Urinary bladder (tissue), 4 donors: Measurements from ENCODE around the gene ST6GALNAC2. TPM values are rescaled to one million over a fixed set of nuclear protein-coding genes. Genes with fewer than 3 reads are reported as not detected.
A peak's percentile ranks its signal among the peaks of the same experiment; 100 is the strongest.

Experiments used
- DNase-seq: peaks from one replicate; pipeline ENCODE4 v3.0.0-alpha.2; 2015; ENCODE audit errors: extremely low spot score
- H3K27ac ChIP-seq: one replicate; pipeline ENCODE4 v1.5.1; 2013; ENCODE audit warnings: low read depth, mild to moderate bottlenecking, moderate library complexity
- H3K36me3 ChIP-seq: one replicate; pipeline ENCODE4 v1.6.1; 2013; ENCODE audit warnings: mild to moderate bottlenecking, moderate library complexity; ENCODE audit not compliant: insufficient read depth
- H3K4me1 ChIP-seq: one replicate; pipeline ENCODE4 v1.6.1; 2013; ENCODE audit warnings: mild to moderate bottlenecking, moderate library complexity; ENCODE audit not compliant: insufficient read depth
- H3K4me3 ChIP-seq: one replicate; pipeline ENCODE4 v1.5.1; 2013; ENCODE audit warnings: low read depth, low read length
- WGBS: extraction: QIAGEN DNeasy Blood & Tissue Kit; methylation state at CpG from one replicate; pipeline ENCODE4 v1.1.7; 2013; 5-methylcytosine and 5-hydroxymethylcytosine counted together
- polyA plus RNA-seq: library from polyadenylated mRNA; stranded (reverse); fragments of 200-250 nt; gene quantifications from one replicate; pipeline ENCODE4 v1.2.3, GENCODE V29; 2013
- total RNA-seq: library from RNA; depleted of rRNA; stranded (reverse); fragments of >200 nt; gene quantifications from one replicate; pipeline ENCODE4 v1.2.3, GENCODE V29; 2014
- donor health status: healthy with polysubstance abuse.
- donor health status: healthy.

The ST6GALNAC2 gene
- total and polyA plus RNA-seq, 2 donors = 7.6 to 10.3 TPM

DNA sequence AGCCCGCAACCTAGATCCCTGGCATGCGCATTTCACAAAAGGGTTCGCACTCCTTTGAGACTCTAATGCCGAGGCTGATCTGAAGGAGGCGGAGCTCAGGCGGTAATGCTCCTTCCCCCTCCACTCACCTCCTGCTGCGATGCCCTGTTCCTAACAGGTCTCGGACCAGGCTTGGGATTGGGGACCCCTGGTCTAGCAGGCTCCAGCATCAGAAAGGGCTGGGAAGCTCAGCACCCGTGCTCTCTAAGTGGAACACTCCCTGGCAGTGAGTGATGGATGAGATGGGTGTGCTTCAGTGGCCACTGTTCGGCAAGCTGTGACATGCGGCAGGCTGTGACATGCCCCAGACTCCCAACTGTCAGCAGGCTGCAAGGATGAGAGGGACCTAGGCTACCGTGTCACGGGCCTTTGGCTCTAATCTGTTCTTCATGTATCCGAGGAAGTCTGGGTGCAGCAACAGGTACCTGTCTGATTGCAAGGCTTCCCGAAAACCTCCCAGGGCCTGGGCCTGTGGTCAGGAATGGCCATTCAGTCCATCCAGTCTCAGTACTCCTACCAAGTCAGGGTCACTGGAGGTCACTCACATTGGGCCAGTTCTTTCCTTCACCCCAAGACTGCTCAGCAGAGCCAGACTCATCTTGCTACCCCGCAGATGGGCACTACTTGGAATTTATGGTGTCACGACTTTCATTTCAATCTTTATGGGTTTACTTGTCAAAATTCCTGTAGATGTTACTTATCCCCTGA is 1.3 kb upstream of the ST6GALNAC2 start:
- 34% methylated on average over 17 of the region's 17 CpGs for WGBS
- H3K27ac ChIP-seq = no peak overlapping the region
- no peak overlapping the region for H3K4me3 ChIP-seq

DNA sequence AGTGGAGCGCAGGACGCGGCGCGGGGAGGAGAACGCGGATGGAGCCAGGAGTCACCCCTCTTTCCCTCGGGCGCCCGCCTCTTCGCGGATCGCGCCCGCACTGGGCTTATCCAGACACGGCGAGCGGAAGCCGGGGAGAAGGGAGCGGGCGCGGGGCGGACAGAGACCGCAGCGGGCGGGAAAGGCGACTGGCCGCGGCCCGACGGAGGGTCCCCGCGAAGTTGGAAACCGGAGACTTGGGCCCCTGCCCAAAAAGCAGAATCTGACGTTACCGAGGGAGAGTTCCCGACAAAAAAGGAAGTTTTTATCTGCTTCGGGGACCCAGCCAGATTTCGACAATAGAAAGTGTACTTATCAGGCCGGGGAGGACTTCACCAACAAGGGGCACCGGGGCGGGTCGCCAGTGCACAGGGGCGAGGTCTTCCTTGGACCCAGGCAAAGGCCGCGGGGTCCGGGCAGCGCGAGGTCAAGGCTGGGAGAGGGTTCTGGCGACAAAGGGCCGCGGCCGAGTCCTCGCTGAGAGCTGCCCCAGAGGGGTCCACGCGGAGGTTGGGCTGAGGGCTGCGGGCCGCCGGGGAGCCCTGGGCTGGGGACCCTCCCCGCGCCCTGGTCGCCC is 519 bp downstream of the ST6GALNAC2 start:
- no peak for DNase-seq
- Histone ChIP-seq H3K4me3 (peak overlapping the region; percentile 57), H3K4me1 (no peaks in the 10 kb centered on the region), H3K27ac (peak overlapping the region; percentile 85), H3K36me3 (no peaks in the 10 kb centered on the region)
- WGBS = under 1% methylated on average over 62 of the region's 62 CpGs

More for the DNA sequence above, 1.3 kb upstream of the ST6GALNAC2 start:
- no peaks in the 10 kb centered on the region for H3K4me1 ChIP-seq
- DNase-seq = no peak
- no peaks in the 10 kb centered on the region for H3K36me3 ChIP-seq

DNA sequence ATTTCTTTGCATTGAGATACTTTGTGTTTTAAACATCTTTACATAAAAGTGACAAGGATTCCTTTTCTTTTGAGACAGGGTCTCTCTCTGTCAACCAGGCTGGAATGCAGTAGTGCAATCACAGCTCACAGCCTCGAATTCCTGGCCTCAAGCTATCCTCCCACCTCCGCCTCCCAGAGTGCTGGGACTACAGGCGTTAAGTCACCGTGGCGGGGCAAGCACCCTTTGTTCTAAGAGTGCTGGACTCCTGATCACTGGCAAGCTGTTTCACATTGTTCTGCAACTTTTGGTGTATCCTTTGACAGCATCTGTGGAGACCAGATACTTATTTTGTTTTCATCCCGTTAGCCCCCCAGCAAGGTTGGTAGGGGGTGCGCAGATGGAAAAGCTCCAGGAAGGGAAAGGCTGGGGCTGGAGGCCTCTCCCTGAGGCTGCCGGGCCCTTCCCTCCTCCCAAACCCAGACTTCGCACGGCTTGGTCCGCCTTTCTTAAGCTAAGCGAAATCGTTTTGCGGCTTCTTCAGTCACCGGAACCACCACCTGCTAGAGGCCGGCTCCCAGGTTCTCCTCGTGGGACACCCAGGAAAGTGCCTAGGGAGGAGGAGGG is 1.1 kb downstream of the ST6GALNAC2 start:
- no peak for DNase-seq
- Histone ChIP-seq H3K27ac (peak overlapping the region; percentile 42), H3K4me1 (no peaks in the 10 kb centered on the region), H3K4me3 (peak overlapping the region; percentile 57), H3K36me3 (no peaks in the 10 kb centered on the region)
- 22% methylated on average over 17 of the region's 17 CpGs for WGBS

DNA sequence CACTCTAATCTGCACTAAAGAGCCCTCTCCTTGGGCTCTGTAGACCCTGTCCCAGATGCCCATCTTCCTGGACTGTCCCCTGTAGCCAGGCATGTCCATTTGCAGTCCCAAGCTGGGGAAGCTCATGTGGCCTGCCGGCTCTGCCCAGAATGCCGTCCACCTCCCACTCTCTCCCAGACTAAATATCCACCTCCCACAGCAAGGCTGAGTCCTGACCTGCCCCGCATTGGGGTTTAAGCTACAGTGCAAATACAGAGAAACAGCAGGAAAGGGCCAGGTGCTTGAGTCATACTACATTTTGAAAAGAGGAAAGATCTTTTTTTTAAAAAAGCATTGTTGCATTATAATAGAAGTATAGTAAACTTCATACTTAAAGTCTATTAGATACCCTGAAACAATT is 3.0 kb downstream of the ST6GALNAC2 start:
- H3K27ac ChIP-seq = no peak overlapping the region
- H3K4me3 ChIP-seq = no peak overlapping the region
- DNase-seq = no peak
- H3K4me1 ChIP-seq = no peaks in the 10 kb centered on the region
- WGBS = 28% methylated on average over 3 of the region's 3 CpGs
- no peaks in the 10 kb centered on the region for H3K36me3 ChIP-seq

DNA sequence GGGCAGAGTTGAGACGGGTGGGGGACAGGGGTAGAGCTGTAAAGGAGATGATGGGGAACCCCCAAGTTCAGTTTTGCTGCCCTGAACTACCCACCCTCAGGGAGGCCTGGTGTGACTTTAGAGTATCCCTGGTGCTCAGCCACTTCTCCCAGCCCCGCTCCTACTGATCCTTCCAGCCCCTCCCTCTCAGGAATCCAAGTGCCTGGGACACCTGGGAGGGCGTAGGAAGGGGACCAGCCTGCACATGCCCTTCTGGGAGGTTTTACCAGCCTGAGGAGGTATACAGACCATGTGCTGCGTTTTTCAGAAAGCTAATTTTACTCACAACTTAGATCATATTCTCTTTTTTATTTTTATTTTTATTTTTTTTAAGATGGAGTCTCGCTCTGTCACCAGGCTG is 4.1 kb downstream of the ST6GALNAC2 start:
- DNase-seq = no peak
- no peak overlapping the region for H3K4me3 ChIP-seq
- H3K36me3 ChIP-seq = no peaks in the 10 kb centered on the region
- no peak overlapping the region for H3K27ac ChIP-seq
- WGBS = 80% methylated on average over 5 of the region's 5 CpGs
- no peaks in the 10 kb centered on the region for H3K4me1 ChIP-seq

DNA sequence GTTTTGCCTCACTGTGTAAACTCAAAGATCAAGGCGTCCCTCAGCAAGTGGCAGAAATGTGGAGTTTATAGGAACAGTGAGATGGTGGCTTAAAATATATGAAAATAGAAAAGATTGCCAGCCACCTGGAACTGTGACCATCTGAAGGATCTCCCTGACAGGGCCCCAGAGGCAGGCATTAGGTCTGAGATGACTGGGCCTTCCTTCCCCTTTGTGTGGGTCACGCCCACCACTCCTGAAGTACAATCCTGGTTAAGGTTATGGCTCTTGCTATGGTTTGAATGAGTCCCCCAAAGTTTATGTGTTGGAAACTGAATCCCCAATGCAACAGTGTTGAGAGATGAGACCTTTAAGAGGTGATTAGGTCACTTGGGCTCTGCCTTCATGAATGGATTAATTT is 6.4 kb downstream of the ST6GALNAC2 start:
- Histone ChIP-seq H3K36me3 (no peaks in the 10 kb centered on the region), H3K4me3 (no peak overlapping the region)
- 93% methylated on average over 2 of the region's 2 CpGs for WGBS

DNA sequence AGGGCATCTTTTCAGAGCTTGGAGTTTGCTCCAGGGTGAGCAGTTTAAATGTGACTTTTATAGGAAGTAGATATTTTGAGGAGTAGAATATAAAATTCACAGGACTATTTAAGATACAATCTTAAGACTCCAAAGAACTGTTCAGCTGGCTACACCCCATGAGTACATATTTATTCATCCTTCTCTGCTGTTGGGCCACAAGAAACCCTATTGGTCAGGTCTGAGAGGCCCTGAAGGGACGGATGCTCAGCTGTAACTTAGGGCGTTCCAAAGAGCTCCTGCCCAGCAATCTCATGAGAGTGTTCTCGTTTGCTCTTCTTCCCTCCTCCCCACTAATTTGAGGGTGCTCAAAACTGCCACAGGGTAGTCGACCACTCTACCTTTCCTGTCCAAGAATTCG is 7.3 kb downstream of the ST6GALNAC2 start:
- Histone ChIP-seq H3K36me3 (no peaks in the 10 kb centered on the region), H3K27ac (no peak overlapping the region), H3K4me3 (no peak overlapping the region), H3K4me1 (no peaks in the 10 kb centered on the region)
- DNase-seq = no peak
- 69% methylated on average over 5 of the region's 5 CpGs for WGBS

More for the DNA sequence above, 6.4 kb downstream of the ST6GALNAC2 start:
- H3K27ac ChIP-seq = no peak overlapping the region
- no peak for DNase-seq
- no peaks in the 10 kb centered on the region for H3K4me1 ChIP-seq

DNA sequence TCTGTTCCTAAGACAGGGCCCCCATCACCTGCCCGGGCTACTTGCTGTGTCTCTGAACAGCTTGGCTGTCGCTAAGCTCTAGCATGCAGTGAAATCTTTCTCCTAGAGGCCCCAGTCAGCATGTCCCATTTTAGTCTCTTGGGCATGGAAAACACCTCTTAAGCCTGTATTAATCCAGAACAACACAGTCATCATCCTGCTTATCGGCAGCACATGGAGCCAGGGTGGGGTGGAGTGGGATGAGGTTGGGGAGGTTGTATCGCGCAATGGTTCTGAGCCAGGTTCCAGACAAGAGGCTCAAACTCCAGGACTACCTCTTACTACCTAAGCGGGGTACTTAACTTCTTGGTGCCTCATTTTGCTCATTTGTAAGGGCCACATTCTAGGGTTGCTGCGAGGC is 7.8 kb downstream of the ST6GALNAC2 start:
- no peaks in the 10 kb centered on the region for H3K36me3 ChIP-seq
- H3K4me3 ChIP-seq = no peak overlapping the region
- 92% methylated on average over 7 of the region's 7 CpGs for WGBS
- H3K27ac ChIP-seq = no peak overlapping the region
- no peak for DNase-seq
- no peaks in the 10 kb centered on the region for H3K4me1 ChIP-seq

DNA sequence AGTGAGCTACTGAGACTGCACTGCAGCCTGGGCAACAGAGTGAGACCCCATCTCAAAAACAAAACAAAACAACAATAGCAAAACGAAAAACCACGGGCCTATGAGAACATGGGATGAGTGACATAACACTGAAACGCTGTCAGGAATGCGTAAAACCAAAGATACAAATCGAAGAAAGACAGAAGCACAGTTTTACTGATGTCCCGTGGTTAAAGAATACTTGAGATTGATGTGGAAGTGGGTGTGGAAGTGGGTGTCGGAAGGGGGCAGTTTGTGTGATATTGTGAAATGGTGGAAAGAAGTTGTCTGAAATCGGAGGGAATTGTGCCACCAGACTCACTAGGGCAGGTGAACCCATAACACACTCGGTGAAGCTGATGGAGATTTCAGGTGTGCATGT is 9.5 kb downstream of the ST6GALNAC2 start:
- Histone ChIP-seq H3K4me3 (no peak overlapping the region), H3K4me1 (no peaks in the 10 kb centered on the region), H3K36me3 (no peaks in the 10 kb centered on the region), H3K27ac (no peak overlapping the region)
- 91% methylated on average over 9 of the region's 9 CpGs for WGBS
- no peak for DNase-seq

DNA sequence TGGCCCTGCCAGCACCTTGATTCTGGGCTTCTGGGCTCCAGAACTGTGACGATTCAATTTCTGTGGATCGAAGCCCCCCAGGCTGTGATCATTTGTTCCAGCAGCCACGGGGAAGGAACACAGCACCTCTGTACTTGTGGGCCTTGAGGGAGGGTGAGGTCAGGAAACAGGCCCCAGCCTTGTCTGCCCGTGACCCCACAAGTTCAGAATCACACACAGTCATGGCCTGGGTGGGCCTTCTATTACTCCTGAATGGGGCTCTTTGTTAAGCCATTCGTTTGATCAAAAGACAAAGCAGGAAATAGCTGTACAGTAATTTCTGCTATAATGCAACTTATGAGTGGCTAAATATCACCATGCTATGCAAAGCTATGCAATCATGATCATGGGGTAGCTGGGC is 10.1 kb downstream of the ST6GALNAC2 start:
- no peak overlapping the region for H3K27ac ChIP-seq
- H3K4me1 ChIP-seq = no peaks in the 10 kb centered on the region
- 77% methylated on average over 5 of the region's 5 CpGs for WGBS
- H3K4me3 ChIP-seq = no peak overlapping the region
- DNase-seq = no peak
- no peaks in the 10 kb centered on the region for H3K36me3 ChIP-seq

DNA sequence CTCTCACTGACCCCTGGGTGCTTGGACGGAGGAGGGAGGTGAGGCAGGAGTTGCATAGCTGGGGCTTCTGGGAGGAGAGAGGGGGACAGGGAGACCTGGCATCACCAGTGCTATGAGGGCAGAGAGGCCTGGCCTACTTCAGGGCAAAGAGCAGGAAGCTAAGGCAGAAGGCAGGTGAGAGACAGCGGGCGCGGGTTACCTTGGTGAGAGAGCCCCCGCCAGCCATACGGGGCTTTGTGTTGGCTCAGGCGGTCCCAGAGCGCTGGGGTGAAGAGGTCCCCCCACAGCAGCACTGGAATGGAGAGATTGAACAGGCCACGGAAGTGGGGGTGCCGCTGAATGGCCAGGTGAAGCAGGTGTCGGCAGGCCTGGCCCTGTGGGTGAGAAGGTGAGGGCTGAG is 11.5 kb downstream of the ST6GALNAC2 start:
- DNase-seq = no peak
- Histone ChIP-seq H3K4me3 (no peak overlapping the region), H3K36me3 (no peaks in the 10 kb centered on the region), H3K4me1 (no peaks in the 10 kb centered on the region), H3K27ac (no peak overlapping the region)
- 93% methylated on average over 11 of the region's 11 CpGs for WGBS

DNA sequence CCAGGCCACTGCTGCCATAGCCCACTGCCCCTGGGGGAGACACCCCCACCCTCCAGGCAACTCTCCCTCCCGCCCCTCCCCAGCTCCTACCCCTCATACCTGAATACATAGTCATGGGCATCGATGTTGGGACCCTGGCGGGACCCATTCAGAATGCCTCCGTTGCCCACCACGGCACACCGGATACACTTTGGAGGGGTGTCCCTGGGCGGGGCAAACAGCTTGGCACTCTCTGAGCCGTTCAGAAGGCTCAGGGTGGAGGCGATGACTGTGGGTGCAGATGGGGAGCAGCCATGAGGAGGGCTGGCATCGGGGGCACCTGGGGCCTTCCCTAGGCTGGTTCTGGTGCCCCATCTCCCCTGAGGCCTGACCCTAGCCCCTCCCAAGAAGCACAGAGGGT is 12.6 kb downstream of the ST6GALNAC2 start:
- Histone ChIP-seq H3K27ac (no peak overlapping the region), H3K4me3 (no peak overlapping the region), H3K4me1 (no peaks in the 10 kb centered on the region), H3K36me3 (no peaks in the 10 kb centered on the region)
- DNase-seq = no peak
- WGBS = 91% methylated on average over 10 of the region's 10 CpGs

DNA sequence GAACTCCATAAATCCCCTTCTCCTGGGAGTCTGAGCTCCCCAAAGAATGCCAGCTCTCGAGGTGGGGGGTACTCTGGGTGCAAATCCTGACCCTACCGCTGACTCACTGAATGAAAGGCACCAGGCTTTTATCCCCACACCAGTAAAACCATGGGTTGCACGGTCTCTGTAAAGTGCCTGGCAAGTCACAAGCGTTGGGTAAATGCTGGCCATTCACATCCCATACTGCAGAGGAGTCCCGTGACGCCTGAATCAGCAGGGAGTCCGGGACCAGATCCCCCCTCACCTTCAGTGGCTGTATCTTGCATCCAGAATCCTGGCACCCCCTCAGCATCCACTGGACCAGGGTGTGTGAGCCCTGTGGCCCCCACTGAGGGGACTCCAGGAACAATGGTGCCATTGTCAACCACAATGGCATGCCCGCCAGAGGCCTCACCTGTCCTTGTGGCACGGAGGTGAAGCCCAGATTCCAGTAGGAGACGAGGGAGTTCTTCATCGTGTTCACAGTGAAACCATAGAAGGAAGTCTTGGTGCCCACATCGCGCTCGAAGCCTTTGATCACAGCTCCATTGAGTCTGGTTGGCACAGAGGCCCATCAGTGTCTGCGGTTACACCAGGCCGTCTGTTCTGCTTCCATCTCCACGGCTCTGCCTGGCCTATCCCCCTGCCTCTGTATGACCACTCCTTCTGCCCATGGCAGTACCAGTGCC is 13.3 kb downstream of the ST6GALNAC2 start:
- WGBS = 92% methylated on average over 17 of the region's 17 CpGs
- H3K4me1 ChIP-seq = no peaks in the 10 kb centered on the region

More for the DNA sequence above, 13.3 kb downstream of the ST6GALNAC2 start:
- H3K4me3 ChIP-seq = no peak overlapping the region
- no peak for DNase-seq
- H3K36me3 ChIP-seq = no peaks in the 10 kb centered on the region
- H3K27ac ChIP-seq = no peak overlapping the region
